ENCODE results near the gene PARN.

PARN gene

DNA sequence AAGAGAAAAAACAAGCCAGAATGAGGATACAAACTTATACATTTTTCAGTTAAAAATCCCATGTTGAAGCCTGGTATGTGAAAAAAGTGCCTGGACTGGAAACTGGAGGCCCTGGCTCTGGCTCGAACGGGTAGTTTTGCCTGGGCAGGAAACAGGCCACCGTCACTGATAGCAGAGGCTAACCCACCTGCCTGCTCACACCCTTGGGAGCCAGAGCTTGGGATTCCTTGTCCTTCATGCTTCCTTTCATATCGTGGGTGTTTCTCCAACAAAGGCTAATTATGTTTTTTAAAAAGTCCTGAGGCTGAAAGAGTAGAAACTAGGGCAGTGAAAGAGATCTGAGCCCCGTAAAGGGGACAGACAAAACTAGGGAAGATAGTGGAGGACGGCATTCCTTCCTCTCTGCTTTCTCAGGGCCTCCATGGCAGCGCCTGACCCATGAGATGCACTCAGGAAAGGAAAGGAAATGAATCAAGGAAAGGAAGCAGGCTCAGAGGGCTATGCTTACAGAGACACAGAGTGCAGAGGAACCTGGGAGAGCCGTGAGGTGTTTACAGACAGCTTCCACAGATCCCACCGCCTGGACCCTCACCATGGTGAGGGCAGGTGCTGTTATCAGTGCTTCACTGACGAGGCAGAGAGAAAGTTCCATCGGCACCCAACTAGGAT lies 138.1 kb downstream of the PARN start:
- TF ChIP-seq, protein P1, sequence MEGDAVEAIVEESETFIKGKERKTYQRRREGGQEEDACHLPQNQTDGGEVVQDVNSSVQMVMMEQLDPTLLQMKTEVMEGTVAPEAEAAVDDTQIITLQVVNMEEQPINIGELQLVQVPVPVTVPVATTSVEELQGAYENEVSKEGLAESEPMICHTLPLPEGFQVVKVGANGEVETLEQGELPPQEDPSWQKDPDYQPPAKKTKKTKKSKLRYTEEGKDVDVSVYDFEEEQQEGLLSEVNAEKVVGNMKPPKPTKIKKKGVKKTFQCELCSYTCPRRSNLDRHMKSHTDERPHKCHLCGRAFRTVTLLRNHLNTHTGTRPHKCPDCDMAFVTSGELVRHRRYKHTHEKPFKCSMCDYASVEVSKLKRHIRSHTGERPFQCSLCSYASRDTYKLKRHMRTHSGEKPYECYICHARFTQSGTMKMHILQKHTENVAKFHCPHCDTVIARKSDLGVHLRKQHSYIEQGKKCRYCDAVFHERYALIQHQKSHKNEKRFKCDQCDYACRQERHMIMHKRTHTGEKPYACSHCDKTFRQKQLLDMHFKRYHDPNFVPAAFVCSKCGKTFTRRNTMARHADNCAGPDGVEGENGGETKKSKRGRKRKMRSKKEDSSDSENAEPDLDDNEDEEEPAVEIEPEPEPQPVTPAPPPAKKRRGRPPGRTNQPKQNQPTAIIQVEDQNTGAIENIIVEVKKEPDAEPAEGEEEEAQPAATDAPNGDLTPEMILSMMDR (IDR thresholded peaks at IDR 0.05; ENCODE audit: insufficient read depth, missing control alignments), result no peak
- DNase-seq (ENCODE audit: insufficient read length, low spot score), result no peak
- no peak for FAIRE-seq

DNA sequence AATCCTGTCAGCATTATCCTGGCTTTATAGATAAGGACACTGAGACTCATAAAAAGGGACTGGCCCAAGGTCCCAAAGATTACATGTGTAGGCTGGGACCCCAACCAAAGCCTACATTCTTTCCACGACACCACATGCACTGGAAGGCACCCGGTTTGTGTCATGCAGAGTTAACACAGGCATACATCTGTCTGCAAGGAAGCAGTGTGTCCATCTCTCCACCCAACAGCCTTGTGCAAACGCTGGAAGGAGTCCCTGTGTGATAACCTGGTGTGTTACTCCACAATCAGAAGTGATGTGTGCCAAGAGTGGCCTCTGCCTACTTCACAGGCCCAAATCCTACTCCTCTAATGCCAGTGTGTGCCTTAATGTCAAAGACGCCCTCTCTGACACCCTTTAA lies 139.8 kb downstream of the PARN start:
- TF ChIP-seq, protein P1 (IDR thresholded peaks at IDR 0.05; ENCODE audit: insufficient read depth, missing control alignments), result no peak
- FAIRE-seq (no peak), DNase-seq (ENCODE audit: insufficient read length, low spot score) (no peak)

DNA sequence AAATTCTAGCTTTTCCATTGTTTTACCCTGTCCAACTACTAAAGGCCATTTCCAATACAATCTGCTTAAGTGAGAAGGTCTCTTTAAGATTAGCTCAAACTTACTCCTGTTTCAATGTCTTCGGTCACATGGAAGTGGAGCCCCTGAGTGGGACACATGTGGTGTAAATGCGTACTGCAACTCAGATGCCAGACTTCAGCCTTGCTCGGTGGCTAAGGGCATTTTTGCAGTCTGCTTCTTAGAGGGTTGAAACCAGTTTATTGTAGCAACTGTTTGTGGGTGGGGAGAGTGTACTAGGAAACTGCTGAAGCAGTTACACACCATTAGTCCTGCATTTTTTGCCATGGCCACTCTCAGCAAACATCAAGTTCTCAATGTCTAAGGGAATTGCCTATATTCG lies 140.6 kb downstream of the PARN start:
- TF ChIP-seq, protein P1 (IDR thresholded peaks at IDR 0.05; ENCODE audit: insufficient read depth, missing control alignments), result no peak
- DNase-seq (ENCODE audit: insufficient read length, low spot score), result no peak
- FAIRE-seq, result no peak

DNA sequence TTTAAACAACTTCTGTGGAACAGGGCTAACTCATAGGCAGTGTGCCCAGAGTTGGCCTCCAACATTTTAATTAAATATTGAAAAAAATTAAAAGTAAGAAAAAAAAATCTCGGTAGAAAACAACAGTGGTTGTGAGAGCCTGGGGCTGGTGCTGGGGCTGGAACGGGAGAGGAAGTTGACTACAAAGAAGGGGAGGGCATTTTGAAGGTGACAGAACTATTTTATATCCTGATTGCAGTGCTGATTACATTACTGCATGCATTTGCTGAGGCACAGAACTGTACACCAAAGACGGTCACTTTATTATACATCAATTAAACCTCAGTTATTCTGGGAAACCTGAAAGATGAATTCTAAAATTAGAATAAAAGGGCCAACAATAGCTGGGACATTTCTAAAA lies 142.5 kb downstream of the PARN start:
- DNase-seq (ENCODE audit: insufficient read length, low spot score) (no peak), FAIRE-seq (no peak)
- TF ChIP-seq, protein P1 (IDR thresholded peaks at IDR 0.05; ENCODE audit: insufficient read depth, missing control alignments), result no peak

DNA sequence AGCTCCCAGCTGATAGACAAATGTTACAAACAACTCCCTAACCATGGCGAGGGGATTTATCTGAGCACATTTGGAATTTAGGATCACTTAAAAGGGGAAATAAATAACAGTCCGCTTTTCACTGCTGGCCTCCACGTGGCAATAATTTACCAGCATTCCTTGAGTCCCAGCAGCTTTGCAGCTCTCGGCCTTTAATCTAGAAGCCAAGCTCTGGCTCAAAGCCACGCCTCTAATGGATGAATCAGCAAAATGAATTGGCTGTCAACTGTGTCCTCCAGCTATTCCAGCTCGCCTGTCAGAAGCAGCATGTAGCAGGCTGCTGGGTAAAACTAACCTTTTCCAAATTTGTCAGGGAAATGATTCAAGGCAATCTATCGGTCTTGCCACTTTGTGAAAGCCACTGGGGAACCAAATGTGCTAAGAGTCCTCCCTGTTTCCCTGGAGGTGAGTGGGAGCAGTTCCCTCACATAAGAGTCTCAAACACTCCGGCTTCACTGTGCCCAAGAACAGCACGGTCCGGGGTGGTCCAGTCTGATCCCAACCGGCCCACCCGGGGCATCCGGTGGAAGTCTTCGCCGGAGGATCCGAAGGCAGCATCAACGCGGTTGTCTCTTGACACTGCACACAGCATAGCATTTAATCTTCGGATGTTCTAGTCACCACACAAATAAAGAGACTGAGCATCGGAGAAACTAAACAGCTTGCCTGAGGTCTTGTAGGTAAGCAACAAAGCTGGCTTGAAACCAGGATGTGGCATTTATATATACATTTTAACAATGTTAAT lies 143.3 kb downstream of the PARN start:
- FAIRE-seq (no peak), DNase-seq (ENCODE audit: insufficient read length, low spot score) (peak; percentile 56)
- TF ChIP-seq, protein P1 (IDR thresholded peaks at IDR 0.05; ENCODE audit: insufficient read depth, missing control alignments), result no peak

DNA sequence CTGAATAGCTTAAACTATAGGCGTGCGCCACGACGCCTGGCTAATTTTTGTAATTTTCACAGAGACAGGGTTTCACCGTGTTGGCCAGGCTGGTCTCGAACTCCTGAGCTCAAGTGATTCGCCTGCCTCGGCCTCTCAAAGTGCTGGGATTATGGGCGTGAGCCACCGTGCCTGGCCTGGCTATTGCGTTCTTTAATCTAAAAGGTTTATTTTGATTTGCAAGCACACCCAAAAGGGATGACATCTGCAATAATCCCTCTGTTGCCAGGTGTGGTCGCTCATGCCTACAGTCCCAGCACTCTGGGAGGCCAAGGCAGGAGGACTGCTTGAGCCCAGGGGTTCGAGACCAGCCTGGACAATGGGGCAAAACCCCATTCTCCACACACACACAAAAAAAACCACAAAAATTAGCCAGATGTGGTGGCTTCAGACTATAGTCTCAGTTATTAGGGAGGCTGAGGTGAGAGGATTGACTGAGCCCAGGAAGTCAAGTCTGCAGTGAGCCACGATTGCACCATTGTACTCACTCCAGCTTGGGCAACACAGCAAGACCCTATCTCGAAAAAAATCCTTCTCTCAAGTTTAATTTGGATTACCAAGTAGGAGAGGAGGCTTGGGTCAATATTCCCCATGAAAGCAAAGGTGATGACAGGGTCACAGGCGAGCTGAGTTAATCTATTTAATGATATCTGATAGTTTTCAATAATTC lies 144.1 kb downstream of the PARN start:
- FAIRE-seq, result no peak
- TF ChIP-seq, protein P1 (IDR thresholded peaks at IDR 0.05; ENCODE audit: insufficient read depth, missing control alignments), result no peak
- DNase-seq (ENCODE audit: insufficient read length, low spot score), result no peak
